Activated CD4-positive, alpha-beta T cell treated with anti-CD3 and anti-CD28 coated beads, Interleukin-2, amount 50 U/mL, for 24 hours (primary cell): ENCODE results near the gene COQ7.
A peak's percentile ranks its signal among the peaks of the same experiment; 100 is the strongest.

Experiments
- DNase-seq, 2 donors: peaks; one replicate each; pipeline ENCODE4 v3.0.0-alpha.2; 2020; ENCODE audit warnings: low read depth in 1 of 2, low spot score in 1 of 2

Gene COQ7

GRCh38 chr16:19110537-19111360 lies 43.3 kb downstream of the COQ7 start:
- DNase-seq = no peak

GRCh38 chr16:19112099-19112407 lies 44.6 kb downstream of the COQ7 start:
- no peak for DNase-seq

- DNase-seq = no peak
Observed at GRCh38 chr16:19113577-19114358, 46.4 kb downstream of the COQ7 start, which contains the start of gene ITPRIPL2. TSS of gene ITPRIPL2 (plus strand) at chr16:19113964. CDS start at chr16:19114462, 498 bp downstream.

- no peak for DNase-seq
Observed at GRCh38 chr16:19114359-19115147, 47.1 kb downstream of the COQ7 start.

- DNase-seq = no peak
Observed at GRCh38 chr16:19115148-19116021, 48.0 kb downstream of the COQ7 start.

GRCh38 chr16:19116711-19117449 lies 49.5 kb downstream of the COQ7 start:
- no peak for DNase-seq

GRCh38 chr16:19118938-19119431 lies 51.6 kb downstream of the COQ7 start:
- peak in 1 of 2 donors; percentile 31 for DNase-seq

- DNase-seq = no peak
Observed at GRCh38 chr16:19119564-19119963, 52.1 kb downstream of the COQ7 start.

GRCh38 chr16:19123535-19124178 lies 56.2 kb downstream of the COQ7 start:
- no peak for DNase-seq

GRCh38 chr16:19126300-19126699 lies 58.9 kb downstream of the COQ7 start:
- no peak for DNase-seq

- DNase-seq = no peak
Observed at GRCh38 chr16:19127205-19127604, 59.8 kb downstream of the COQ7 start.

- no peak for DNase-seq
Observed at GRCh38 chr16:19127674-19128131, 60.3 kb downstream of the COQ7 start.

- DNase-seq = no peak
Observed at GRCh38 chr16:19128454-19129200, 61.2 kb downstream of the COQ7 start.
